IMR-90 (cell line): ENCODE data around the gene PDZD7. TPM values are rescaled to one million over a fixed set of nuclear protein-coding genes. Genes with fewer than 3 reads are reported as not detected.

ENCODE experiments used
- ATAC-seq: fragments of 200-7000 bp; cut with Tn5 transposase; 2 replicates; pipeline ENCODE4 v1.9.1; 2020; ENCODE audit warnings: low read depth, mild to moderate bottlenecking, moderate library complexity
- BruUV-seq: library from RNA; stranded (reverse); fragments of 400-500 nt; replicated peaks from 2 replicates; lab custom pipeline; 2021; lab: Mats Ljungman, UMichigan
- CTCF ChIA-PET: fragments of 300-600 bp; formaldehyde crosslinking; extraction: SDS; loops from one replicate; lab custom pipeline; 2021; ENCODE audit warnings: antibody characterized with exemption; lab: Yijun Ruan, JAX
- POLR2A ChIA-PET: fragments of 300-600 bp; sonication (Branson Sonifier 250); formaldehyde crosslinking; loops from one replicate; lab custom pipeline; 2022; ENCODE audit warnings: antibody characterized with exemption; ENCODE audit not compliant: unreplicated experiment; lab: Charles Lee
- DNase-seq: peaks from one replicate; pipeline ENCODE4 v3.0.0; 2013
- H2AFZ ChIP-seq: replicated peaks from 2 replicates; pipeline ENCODE3; 2013; ENCODE audit warnings: low read length, mild to moderate bottlenecking; ENCODE audit not compliant: poor library complexity
- H2AK5ac ChIP-seq: 2 replicates; pipeline ENCODE4 v1.6.1; 2013; ENCODE audit warnings: low read depth, low read length, inconsistent platforms
- H2AK9ac ChIP-seq: replicated peaks from 2 replicates; pipeline ENCODE3; 2013; ENCODE audit warnings: mild to moderate bottlenecking, low read depth, low read length, moderate library complexity; ENCODE audit not compliant: poor library complexity
- H2BK120ac ChIP-seq: 2 replicates; pipeline ENCODE4 v1.6.1; 2013; ENCODE audit warnings: low read depth, low read length, inconsistent platforms
- H2BK15ac ChIP-seq: 3 replicates; pipeline ENCODE4 v1.6.1; 2013; ENCODE audit warnings: low read depth, low read length, inconsistent platforms
- H2BK20ac ChIP-seq: 2 replicates; pipeline ENCODE4 v1.6.1; 2013; ENCODE audit warnings: low read depth, mild to moderate bottlenecking, inconsistent platforms, low read length, moderate library complexity
- H2BK5ac ChIP-seq: 2 replicates; pipeline ENCODE4 v1.6.1; 2013; ENCODE audit warnings: mild to moderate bottlenecking, low read depth, low read length, inconsistent platforms; ENCODE audit not compliant: poor library complexity, severe bottlenecking
- H3K14ac ChIP-seq: replicated peaks from 2 replicates; pipeline ENCODE4 v1.6.1; 2013; ENCODE audit warnings: low read depth, low read length, inconsistent platforms
- H3K18ac ChIP-seq: 2 replicates; pipeline ENCODE4 v1.6.1; 2013; ENCODE audit warnings: low read depth, low read length, control low read depth
- H3K23ac ChIP-seq: 2 replicates; pipeline ENCODE4 v1.6.1; 2013; ENCODE audit warnings: low read depth, low read length, inconsistent platforms
- H3K27ac ChIP-seq: 2 replicates; pipeline ENCODE4 v1.5.1; 2013; ENCODE audit warnings: mild to moderate bottlenecking, control low read depth, low read length; ENCODE audit not compliant: insufficient read depth
- H3K27me3 ChIP-seq: 2 replicates; pipeline ENCODE4 v1.6.1; 2013; ENCODE audit warnings: low read length; ENCODE audit not compliant: control insufficient read depth, insufficient read depth
- H3K36me3 ChIP-seq: 2 replicates; pipeline ENCODE4 v1.6.1; 2013; ENCODE audit warnings: low read length, mixed read lengths; ENCODE audit not compliant: control insufficient read depth, insufficient read depth
- H3K4ac ChIP-seq: 2 replicates; pipeline ENCODE4 v1.6.1; 2013; ENCODE audit warnings: low read depth, low read length, inconsistent platforms
- H3K4me1 ChIP-seq: 2 replicates; pipeline ENCODE4 v1.6.1; 2013; ENCODE audit warnings: low read length, mixed read lengths; ENCODE audit not compliant: control insufficient read depth, insufficient read depth
- H3K4me2 ChIP-seq: 2 replicates; pipeline ENCODE4 v1.6.1; 2013; ENCODE audit warnings: low read depth, mild to moderate bottlenecking, control low read depth, low read length, moderate library complexity
- H3K4me3 ChIP-seq: 2 replicates; pipeline ENCODE4 v1.5.1; 2013; ENCODE audit warnings: low read depth, mild to moderate bottlenecking, control low read depth, low read length, moderate library complexity; ENCODE audit not compliant: insufficient read depth
- H3K56ac ChIP-seq: 2 replicates; pipeline ENCODE4 v1.6.1; 2013; ENCODE audit warnings: low read length, inconsistent platforms; ENCODE audit not compliant: insufficient read depth; ENCODE audit errors: extremely low read depth
- H3K79me1 ChIP-seq, 2 experiments: 2 replicates each; pipeline ENCODE4 v1.6.1; 2013; ENCODE audit warnings: low read length in 2 of 2, inconsistent platforms in 1 of 2, low read depth in 1 of 2
- H3K9ac ChIP-seq: 2 replicates; pipeline ENCODE4 v1.6.1; 2013; ENCODE audit warnings: low read depth, low read length, control low read depth
- H3K9me1 ChIP-seq: 2 replicates; pipeline ENCODE4 v1.6.1; 2013; ENCODE audit warnings: low read length, inconsistent platforms; ENCODE audit not compliant: insufficient read depth
- H3K9me3 ChIP-seq: 2 replicates; pipeline ENCODE4 v1.6.1; 2013; ENCODE audit warnings: low read length; ENCODE audit not compliant: control insufficient read depth, insufficient read depth
- H4K20me1 ChIP-seq: 2 replicates; pipeline ENCODE4 v1.6.1; 2013; ENCODE audit warnings: low read length, inconsistent platforms; ENCODE audit not compliant: insufficient read depth
- H4K5ac ChIP-seq: 2 replicates; pipeline ENCODE4 v1.6.1; 2013; ENCODE audit warnings: mild to moderate bottlenecking, low read depth, low read length, control low read depth
- H4K8ac ChIP-seq, 2 experiments: 2 replicates each; pipeline ENCODE4 v1.6.1; 2013; ENCODE audit warnings: low read depth in 2 of 2, low read length in 2 of 2, control low read depth in 1 of 2, inconsistent platforms in 1 of 2
- H4K91ac ChIP-seq: 2 replicates; pipeline ENCODE4 v1.6.1; 2013; ENCODE audit warnings: low read depth, low read length, inconsistent platforms; ENCODE audit not compliant: insufficient read depth
- POLR2A ChIP-seq: IDR thresholded peaks from 2 replicates; pipeline ENCODE4 v1.6.1; 2012; ENCODE audit warnings: mild to moderate bottlenecking, low read depth, low read length
- WGBS, 2 experiments: methylation state at CpG; one replicate each; pipeline versions ENCODE4 v1.1.5 to v1.1.7; 2013; ENCODE audit warnings: missing lambda C conversion rate in 2 of 2; ENCODE audit not compliant: insufficient read length in 1 of 2; ENCODE audit errors: extremely low coverage in 2 of 2; 5-methylcytosine and 5-hydroxymethylcytosine counted together
- dilution Hi-C: fragments of 300-500 bp; cut with HindIII; formaldehyde crosslinking; loops from one replicate; pipeline ENCODE4 v1.14.3; 2018; ENCODE audit warnings: low sequenced_read_pairs; ENCODE audit not compliant: unreplicated experiment
- in situ Hi-C: fragments of 300-500 bp; cut with MboI; formaldehyde crosslinking; loops from 3 replicates; pipeline ENCODE4 v1.14.3; 2019; ENCODE audit warnings: low sequenced_read_pairs, inconsistent platforms, mixed read lengths
- intact Hi-C: fragments of 100-400 bp; cut with micrococcal nuclease; formaldehyde crosslinking; loops from 2 replicates; pipeline ENCODE4 v1.10.0; 2022
- polyA plus RNA-seq, 3 experiments: library from polyadenylated mRNA; depleted of rRNA; stranded (reverse); fragments of >200 nt; gene quantifications; 2 replicates each; pipeline ENCODE4 v1.2.3, GENCODE V29; 2012; ENCODE audit warnings: low replicate concordance in 1 of 3
- total RNA-seq: library from RNA; depleted of rRNA; stranded (reverse); fragments of >200 nt; gene quantifications from 2 replicates; pipeline ENCODE4 v1.2.3, GENCODE V29; 2012

Gene PDZD7
- total and polyA plus RNA-seq, 2 of the 4 experiments (the other 2 are of a cell fraction): 0.90 to 1.5 TPM

- POLR2A ChIA-PET: no interaction called here
- dilution Hi-C loops: no loop called here
- no peak overlapping the region for H4K5ac ChIP-seq
- H3K9me1 ChIP-seq: peaks cover 9% of the 10 kb centered on the region
- H2BK5ac ChIP-seq: no peak overlapping the region
- H3K23ac ChIP-seq: peak overlapping the region; percentile 87; the same call in 1 of the 2 replicates
- H3K14ac ChIP-seq: no peak overlapping the region
- CTCF ChIA-PET: interaction anchor here (1.3 kb wide), 1 partner anchor 11 kb away, joined by 3 read pairs; the partner anchor contains the start of gene LZTS2
- H3K9ac ChIP-seq: peak overlapping the region; percentile 70
- no peak for TF ChIP-seq POLR2A
- no peak overlapping the region for H4K91ac ChIP-seq
- 0 out of 2 replicates have a peak overlapping the region, but pooled peaks have one; percentile 66 for H3K56ac ChIP-seq
- no peak overlapping the region for H2BK15ac ChIP-seq
- peaks cover 8% of the 10 kb centered on the region; the same call in 1 of the 2 replicates for H3K4me1 ChIP-seq
- in situ Hi-C loops: no loop called here
- ATAC-seq (no peak), DNase-seq (no peak)
- peak overlapping the region; percentile 90 for H3K4me3 ChIP-seq
- H3K79me1 ChIP-seq: peaks cover 60 to 67% of the 10 kb centered on the region in 2 experiments
- H2AK9ac ChIP-seq: peak overlapping the region; percentile 2
- no TSS peak for BruUV-seq
- no peak overlapping the region for H2BK120ac ChIP-seq
- 0 out of 2 replicates have a peak, but pooled peaks cover 3% of the 10 kb centered on the region for H4K20me1 ChIP-seq
- peak overlapping the region; percentile 57; the same call in 1 of the 2 replicates for H2AK5ac ChIP-seq
- intact Hi-C loops: no loop called here
- H2AFZ ChIP-seq: peak overlapping the region; percentile 99
- H2BK20ac ChIP-seq: no peak overlapping the region
- H3K4ac ChIP-seq: peak overlapping the region; percentile 88; the same call in 1 of the 2 replicates
- peak overlapping the region; percentile 95 to 100; a peak in 3 of 4 replicates for H4K8ac ChIP-seq
- H3K27ac ChIP-seq: no peak overlapping the region
- no peaks in the 10 kb centered on the region for H3K27me3 ChIP-seq
- H3K18ac ChIP-seq: no peak overlapping the region
- H3K36me3 ChIP-seq: peaks cover 31% of the 10 kb centered on the region
- peak overlapping the region; percentile 99 for H3K4me2 ChIP-seq
- WGBS, 2 experiments: 75% methylated on average over 5 of the region's 10 CpGs; no CpG with 5 or more reads in 1 of the 2 experiments
- no peaks in the 10 kb centered on the region for H3K9me3 ChIP-seq
Measured at GRCh38 chr10:100988166-100988565, 42.8 kb downstream of the PDZD7 start.
